Osteocyte (in vitro differentiated cells): ENCODE data around the gene RAB18. TPM values are rescaled to one million over a fixed set of nuclear protein-coding genes. Genes with fewer than 3 reads are reported as not detected.
"Not testable (repeated sequence)": the region's sequence is repeated elsewhere in the genome, so short reads cannot be mapped to it uniquely, and the experiment has no call there.

Experiments used
- DNase-seq: peaks from one replicate; pipeline ENCODE4 v3.0.0; 2021; ENCODE audit warnings: mixed read lengths; ENCODE audit not compliant: unreplicated experiment; ENCODE audit errors: extremely low spot score
- H3K27ac Mint-ChIP-seq: one replicate; pipeline ENCODE4 v1.8.0; 2021; ENCODE audit warnings: mild to moderate bottlenecking, mixed read lengths; ENCODE audit not compliant: unreplicated experiment
- H3K27me3 Mint-ChIP-seq: one replicate; pipeline ENCODE4 v1.8.0; 2021; ENCODE audit warnings: mixed read lengths; ENCODE audit not compliant: unreplicated experiment
- H3K36me3 Mint-ChIP-seq: one replicate; pipeline ENCODE4 v1.8.0; 2021; ENCODE audit warnings: mixed read lengths; ENCODE audit not compliant: unreplicated experiment
- H3K4me1 Mint-ChIP-seq: one replicate; pipeline ENCODE4 v1.8.0; 2021; ENCODE audit warnings: mixed read lengths; ENCODE audit not compliant: unreplicated experiment
- H3K4me3 Mint-ChIP-seq: one replicate; pipeline ENCODE4 v1.8.0; 2021; ENCODE audit warnings: mild to moderate bottlenecking, moderate library complexity, mixed read lengths; ENCODE audit not compliant: unreplicated experiment
- H3K9me3 Mint-ChIP-seq: one replicate; pipeline ENCODE4 v1.8.0; 2021; ENCODE audit warnings: mixed read lengths; ENCODE audit not compliant: unreplicated experiment
- CTCF ChIP-seq: fragments of 200-600 bp; sonication (generic); IDR thresholded peaks from 2 replicates; pipeline ENCODE4 v1.5.0; 2021; ENCODE audit warnings: antibody characterized with exemption, mild to moderate bottlenecking, moderate library complexity
- total RNA-seq: library from RNA; stranded (reverse); gene quantifications from 2 replicates; pipeline ENCODE4 v1.2.1, GENCODE V29; 2021

RAB18 gene
- total RNA-seq, 1 donor from 2014 or later, result 142 TPM

- no peak for DNase-seq
- Mint-ChIP-seq H3K4me3 (no peak overlapping the region), H3K36me3 (no peaks in the 10 kb centered on the region), H3K27me3 (no peaks in the 10 kb centered on the region), H3K4me1 (peaks cover 8% of the 10 kb centered on the region), H3K9me3 (peaks cover 15% of the 10 kb centered on the region), H3K27ac (no peak overlapping the region)
- TF ChIP-seq CTCF, result no peak
Observed at GRCh38 chr10:27561334-27561733, 57.2 kb downstream of the RAB18 start.

- Mint-ChIP-seq H3K4me1 (no peaks in the 10 kb centered on the region), H3K9me3 (peaks cover 18% of the 10 kb centered on the region), H3K27me3 (no peaks in the 10 kb centered on the region), H3K27ac (no peak overlapping the region), H3K4me3 (no peak overlapping the region), H3K36me3 (peaks cover 2% of the 10 kb centered on the region)
- no peak for DNase-seq
- TF ChIP-seq CTCF, result no peak
Observed at GRCh38 chr10:27564398-27564797, 60.3 kb downstream of the RAB18 start.

GRCh38 chr10:27564880-27565279 lies 60.8 kb downstream of the RAB18 start:
- Mint-ChIP-seq H3K4me1 (no peaks in the 10 kb centered on the region), H3K27ac (no peak overlapping the region), H3K27me3 (no peaks in the 10 kb centered on the region), H3K36me3 (peaks cover 2% of the 10 kb centered on the region), H3K4me3 (no peak overlapping the region), H3K9me3 (peaks cover 18% of the 10 kb centered on the region)
- no peak for DNase-seq
- TF ChIP-seq CTCF, result no peak

GRCh38 chr10:27568196-27569175 lies 64.4 kb downstream of the RAB18 start:
- no peak overlapping the region for H3K27ac Mint-ChIP-seq
- peaks cover 18% of the 10 kb centered on the region for H3K9me3 Mint-ChIP-seq
- no peaks in the 10 kb centered on the region for H3K4me1 Mint-ChIP-seq
- no peak for DNase-seq
- no peaks in the 10 kb centered on the region for H3K27me3 Mint-ChIP-seq
- H3K36me3 Mint-ChIP-seq, result peaks cover 2% of the 10 kb centered on the region
- TF ChIP-seq CTCF, result no peak
- H3K4me3 Mint-ChIP-seq, result no peak overlapping the region

GRCh38 chr10:27569946-27570345 lies 65.8 kb downstream of the RAB18 start:
- H3K27ac Mint-ChIP-seq, result no peak overlapping the region
- no peaks in the 10 kb centered on the region for H3K4me1 Mint-ChIP-seq
- no peak for TF ChIP-seq CTCF

GRCh38 chr10:27577038-27577437 lies 72.9 kb downstream of the RAB18 start:
- H3K27me3 Mint-ChIP-seq, H3K4me3 Mint-ChIP-seq, H3K27ac Mint-ChIP-seq, H3K9me3 Mint-ChIP-seq, H3K36me3 Mint-ChIP-seq, DNase-seq, H3K4me1 Mint-ChIP-seq: not testable (repeated sequence)

More at GRCh38 chr10:27569946-27570345, 65.8 kb downstream of the RAB18 start:
- H3K36me3 Mint-ChIP-seq, result peaks cover 2% of the 10 kb centered on the region
- H3K9me3 Mint-ChIP-seq, result peaks cover 9% of the 10 kb centered on the region
- DNase-seq, result no peak
- H3K27me3 Mint-ChIP-seq, result no peaks in the 10 kb centered on the region
- no peak overlapping the region for H3K4me3 Mint-ChIP-seq
